Loucy (cell line): ENCODE data around the gene EML3.

Source experiments
- H2AFZ ChIP-seq: fragments of 200-600 bp; sonication (generic); 2 replicates; pipeline ENCODE4 v1.6.0; 2016; ENCODE audit warnings: antibody characterized with exemption, mild to moderate bottlenecking, low read length, moderate library complexity
- H3F3A ChIP-seq: fragments of 200-600 bp; 2 replicates; pipeline ENCODE4 v1.6.0; 2016; ENCODE audit warnings: antibody characterized with exemption, low read depth, mild to moderate bottlenecking
- H3K27me3 ChIP-seq: fragments of 200-600 bp; sonication (generic); 2 replicates; pipeline ENCODE4 v1.6.1; 2014; ENCODE audit warnings: low read length, mild to moderate bottlenecking; ENCODE audit not compliant: insufficient read depth, poor library complexity, severe bottlenecking
- H3K36me3 ChIP-seq: fragments of 200-600 bp; sonication (generic); 2 replicates; pipeline ENCODE4 v1.6.1; 2016; ENCODE audit warnings: low read length; ENCODE audit not compliant: insufficient read depth
- H3K4me1 ChIP-seq: fragments of 200-600 bp; sonication (generic); 2 replicates; pipeline ENCODE4 v1.5.1; 2014; ENCODE audit warnings: low read length, mild to moderate bottlenecking; ENCODE audit not compliant: insufficient read depth, poor library complexity, severe bottlenecking
- H3K4me2 ChIP-seq: fragments of 200-600 bp; sonication (generic); 2 replicates; pipeline ENCODE4 v1.6.0; 2014; ENCODE audit warnings: antibody characterized with exemption, low read length, low read depth, mild to moderate bottlenecking; ENCODE audit not compliant: poor library complexity, severe bottlenecking
- H3K4me3 ChIP-seq: fragments of 200-600 bp; sonication (generic); 2 replicates; pipeline ENCODE4 v1.5.1; 2014; ENCODE audit warnings: low read length, mild to moderate bottlenecking, mixed read lengths; ENCODE audit not compliant: poor library complexity, severe bottlenecking
- H3K79me2 ChIP-seq: fragments of 200-600 bp; sonication (generic); 2 replicates; pipeline ENCODE4 v1.6.1; 2014; ENCODE audit warnings: low read length; ENCODE audit not compliant: insufficient read depth
- H3K9ac ChIP-seq: fragments of 200-600 bp; sonication (generic); 2 replicates; pipeline ENCODE4 v1.6.0; 2014; ENCODE audit warnings: mild to moderate bottlenecking, low read depth, low read length, moderate library complexity; ENCODE audit not compliant: poor library complexity, severe bottlenecking
- H3K9me2 ChIP-seq: fragments of 200-600 bp; sonication (generic); replicated peaks from 2 replicates; pipeline ENCODE4 v1.6.1; 2016; ENCODE audit warnings: low read depth, low read length, mixed read lengths
- H3K9me3 ChIP-seq: fragments of 200-600 bp; sonication (generic); 2 replicates; pipeline ENCODE4 v1.6.1; 2014; ENCODE audit warnings: mild to moderate bottlenecking, antibody characterized with exemption, low read length, low read depth; ENCODE audit not compliant: insufficient read depth
- H4K20me1 ChIP-seq: fragments of 200-600 bp; sonication (generic); 2 replicates; pipeline ENCODE4 v1.6.0; 2014; ENCODE audit warnings: antibody characterized with exemption, low read length, mild to moderate bottlenecking; ENCODE audit not compliant: insufficient read depth, poor library complexity, severe bottlenecking
- CTCF ChIP-seq: fragments of 200-600 bp; sonication (generic); conservative IDR thresholded peaks from 2 replicates; pipeline ENCODE4 v1.5.1; 2014; ENCODE audit warnings: mild to moderate bottlenecking, antibody characterized with exemption, low read length
- EZH2phosphoT487 ChIP-seq: fragments of 200-600 bp; IDR thresholded peaks from 2 replicates; pipeline ENCODE4 v1.6.1; 2018; ENCODE audit warnings: antibody characterized with exemption, mild to moderate bottlenecking, moderate library complexity, borderline replicate concordance

The EML3 gene

DNA sequence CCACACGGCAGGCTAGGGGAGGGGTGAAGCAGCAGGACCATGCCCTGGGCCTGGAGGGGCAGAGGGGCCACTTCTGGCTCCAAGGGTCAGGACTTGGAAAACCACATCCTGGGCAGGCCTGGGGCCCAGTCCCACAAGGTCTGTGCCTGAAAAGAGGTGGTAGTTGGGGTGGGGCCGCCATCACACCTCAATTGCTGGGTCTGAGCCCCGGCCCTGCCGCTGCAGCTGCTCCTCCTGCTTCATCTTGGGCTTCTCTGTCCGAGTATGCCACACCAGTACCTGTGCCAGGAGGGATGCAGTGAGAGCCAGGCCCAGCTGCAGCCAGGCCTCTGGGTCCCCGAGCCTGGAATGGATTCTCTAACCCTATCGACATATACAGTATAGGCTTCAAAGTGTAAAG is 2.9 kb upstream of the EML3 start:
- Histone ChIP-seq H3K79me2 (peaks cover 23% of the 10 kb centered on the region), H3K27me3 (no peaks in the 10 kb centered on the region), H3K9me2 (no peaks in the 10 kb centered on the region), H3K4me3 (no peak overlapping the region), H3K9ac (no peak overlapping the region), H3K4me1 (peaks cover 20% of the 10 kb centered on the region), H3K4me2 (no peak overlapping the region), H3K36me3 (no peaks in the 10 kb centered on the region), H3K9me3 (no peaks in the 10 kb centered on the region), H2AFZ (no peak overlapping the region), H4K20me1 (no peaks in the 10 kb centered on the region), H3F3A (peaks cover 8% of the 10 kb centered on the region)
- no peak for TF ChIP-seq EZH2phosphoT487
- TF ChIP-seq CTCF = no peak

DNA sequence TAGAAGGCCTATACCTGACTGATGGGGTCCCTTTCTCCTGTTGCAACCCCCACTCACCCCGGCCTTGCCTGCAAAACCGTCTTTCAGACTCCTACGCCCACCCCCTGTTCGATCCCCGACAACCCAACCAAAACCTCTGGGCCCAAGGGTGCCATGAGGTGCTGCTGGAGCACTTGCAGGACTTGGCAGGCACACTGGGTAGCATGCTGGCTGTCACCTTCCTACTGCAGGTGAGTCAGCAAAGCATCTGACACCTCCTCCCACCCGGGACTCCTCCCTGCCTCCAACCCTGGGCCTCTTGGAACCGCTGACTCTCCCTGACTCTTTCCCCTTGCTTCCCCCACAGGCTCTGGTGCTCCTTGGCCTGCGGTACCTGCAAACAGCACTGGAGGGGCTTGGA is 1.7 kb upstream of the EML3 start:
- Histone ChIP-seq H3F3A (peaks cover 8% of the 10 kb centered on the region), H4K20me1 (no peaks in the 10 kb centered on the region), H3K27me3 (no peaks in the 10 kb centered on the region), H2AFZ (no peak overlapping the region), H3K4me2 (no peak overlapping the region), H3K36me3 (no peaks in the 10 kb centered on the region), H3K9me2 (no peaks in the 10 kb centered on the region), H3K9me3 (no peaks in the 10 kb centered on the region), H3K4me1 (peaks cover 16% of the 10 kb centered on the region), H3K9ac (peak overlapping the region; percentile 17), H3K79me2 (peaks cover 17% of the 10 kb centered on the region; the same call in 1 of the 2 replicates), H3K4me3 (no peak overlapping the region)
- TF ChIP-seq CTCF (no peak), EZH2phosphoT487 (no peak)

GRCh38 chr11:62613291-62613778 is 760 bp upstream of the EML3 start:
- H3K79me2 ChIP-seq = peaks cover 14% of the 10 kb centered on the region; the same call in 1 of the 2 replicates
- no peaks in the 10 kb centered on the region for H3K9me3 ChIP-seq
- H3K9ac ChIP-seq = no peak overlapping the region
- no peaks in the 10 kb centered on the region for H4K20me1 ChIP-seq
- H3K4me3 ChIP-seq = peak overlapping the region; percentile 90
- no peak overlapping the region for H2AFZ ChIP-seq
- no peaks in the 10 kb centered on the region for H3K27me3 ChIP-seq
- TF ChIP-seq CTCF (no peak), EZH2phosphoT487 (no peak)
- peak overlapping the region; percentile 81 for H3K4me2 ChIP-seq
- no peaks in the 10 kb centered on the region for H3K36me3 ChIP-seq
- no peaks in the 10 kb centered on the region for H3K9me2 ChIP-seq
- peaks cover 16% of the 10 kb centered on the region for H3K4me1 ChIP-seq
- H3F3A ChIP-seq = peaks cover 8% of the 10 kb centered on the region
